ENCODE measurements around the gene HAPLN3.

HAPLN3 gene

DNA sequence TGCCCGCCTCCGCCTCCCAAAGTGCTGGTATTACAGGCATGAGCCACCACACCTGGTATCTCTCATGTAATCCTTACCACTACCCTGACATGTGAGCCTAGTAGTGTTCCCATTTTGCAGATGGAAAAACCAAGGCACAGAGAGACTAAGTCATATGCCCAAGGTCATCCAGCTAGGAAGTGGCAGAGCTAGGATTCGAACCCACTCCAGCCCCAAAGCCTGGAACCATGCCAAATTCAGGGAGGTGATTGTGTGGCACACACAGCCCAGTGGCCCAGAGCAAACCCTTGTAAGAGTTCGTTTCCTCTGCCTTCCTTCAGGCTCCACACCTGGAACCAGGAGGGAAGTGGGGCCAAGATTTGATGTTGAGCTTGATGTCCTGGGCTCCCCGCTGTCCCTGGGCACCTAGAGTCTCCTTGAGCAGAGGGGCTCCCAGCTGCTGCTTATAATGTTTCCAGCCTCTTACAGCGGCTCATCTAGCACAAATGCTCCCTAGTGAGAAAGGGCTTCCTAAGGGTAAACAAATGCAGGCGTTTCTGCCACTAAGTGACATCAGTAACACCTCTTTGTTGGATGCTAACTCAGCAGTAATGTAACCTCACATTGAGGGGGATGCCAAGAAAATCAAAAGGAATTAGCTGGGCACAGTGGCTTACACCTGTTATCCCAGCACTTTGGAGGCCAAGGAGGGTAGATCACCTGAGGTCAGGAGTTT, 3.6 kb downstream of the HAPLN3 start:
- DNase-seq: no peak

DNA sequence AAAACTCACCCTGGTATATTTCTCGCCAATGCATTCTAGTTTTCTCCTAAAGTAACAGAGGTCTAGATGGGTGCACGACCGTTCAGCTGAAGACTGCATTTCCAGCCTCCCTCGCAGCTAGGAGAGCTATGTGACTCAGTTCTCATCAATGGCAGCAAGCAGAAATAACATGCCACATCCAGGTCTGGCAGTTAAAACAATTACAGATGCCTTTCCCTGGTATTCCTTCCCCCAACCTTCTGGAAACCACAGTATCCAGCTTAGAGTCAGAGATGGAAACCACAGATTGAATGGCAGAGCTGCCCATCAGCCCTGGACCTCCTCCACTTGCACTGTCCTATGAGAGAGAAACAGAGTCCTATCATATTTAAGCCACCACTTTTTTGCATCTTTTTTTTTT, 4.8 kb downstream of the HAPLN3 start:
- no peak for DNase-seq

DNA sequence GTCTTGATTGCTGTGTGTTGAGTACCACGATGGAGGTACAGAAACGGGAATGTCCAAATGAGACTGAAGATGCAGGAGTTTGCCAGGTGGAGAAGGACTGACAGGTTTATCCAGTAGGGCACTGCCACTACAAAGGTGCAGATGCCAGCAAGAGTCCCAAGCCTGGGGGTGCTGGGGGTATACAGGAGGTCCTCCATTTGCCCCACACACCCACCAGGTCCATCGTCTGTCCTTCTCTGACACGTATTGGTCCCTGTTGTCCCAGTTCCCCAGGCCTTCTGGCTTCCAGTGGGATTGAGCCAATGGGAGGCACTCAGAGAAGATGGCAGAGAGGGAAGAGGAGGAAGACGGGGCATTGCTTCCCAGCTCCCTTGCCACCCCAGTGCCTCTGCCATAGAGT, 6.6 kb downstream of the HAPLN3 start:
- no peak for DNase-seq

DNA sequence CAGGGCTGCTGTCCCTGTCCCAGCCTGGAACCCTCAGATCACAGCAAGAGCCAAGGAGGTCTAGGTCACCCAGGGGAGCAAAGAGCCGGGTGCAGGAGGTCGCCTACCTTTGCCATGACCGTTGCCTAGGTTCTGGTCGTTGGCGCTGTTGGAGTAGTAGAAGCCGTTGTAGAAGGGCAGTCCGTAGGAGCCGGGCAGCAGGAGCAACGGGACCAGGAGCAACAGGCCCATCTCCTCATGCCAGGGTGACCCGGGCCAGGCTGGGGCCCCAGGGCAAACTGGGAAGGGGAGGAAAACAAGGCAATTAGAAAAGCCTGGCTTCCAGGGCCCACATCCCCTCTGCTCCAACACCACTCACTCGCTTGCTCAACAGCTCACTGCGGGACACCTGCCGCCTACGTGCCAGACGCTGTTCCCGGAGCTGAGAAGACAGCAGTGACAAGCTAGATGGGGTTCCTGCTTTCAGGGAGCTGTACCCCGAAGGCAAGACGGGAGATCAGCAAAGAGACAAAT, 8.2 kb downstream of the HAPLN3 start:
- DNase-seq: no peak

DNA sequence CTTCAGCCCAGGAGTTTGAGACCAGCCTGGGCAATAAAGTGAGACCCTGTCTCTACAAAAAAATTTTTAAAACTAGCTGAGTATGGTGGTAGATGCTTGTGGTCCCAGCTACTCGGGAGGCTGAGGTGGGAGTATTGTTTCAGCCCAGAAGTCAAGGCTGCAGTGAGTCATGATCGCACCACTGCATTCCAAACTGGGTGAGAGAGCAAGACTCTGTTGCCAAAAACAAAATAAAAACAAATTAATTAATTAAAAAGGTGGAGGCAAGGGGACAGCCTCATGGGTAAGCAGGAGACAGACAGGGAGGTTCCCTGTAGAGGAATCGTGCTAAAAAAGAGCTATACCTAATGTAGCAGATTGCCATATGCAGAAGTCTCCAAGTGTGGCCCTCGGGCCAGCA, 12.6 kb downstream of the HAPLN3 start:
- no peak for DNase-seq

DNA sequence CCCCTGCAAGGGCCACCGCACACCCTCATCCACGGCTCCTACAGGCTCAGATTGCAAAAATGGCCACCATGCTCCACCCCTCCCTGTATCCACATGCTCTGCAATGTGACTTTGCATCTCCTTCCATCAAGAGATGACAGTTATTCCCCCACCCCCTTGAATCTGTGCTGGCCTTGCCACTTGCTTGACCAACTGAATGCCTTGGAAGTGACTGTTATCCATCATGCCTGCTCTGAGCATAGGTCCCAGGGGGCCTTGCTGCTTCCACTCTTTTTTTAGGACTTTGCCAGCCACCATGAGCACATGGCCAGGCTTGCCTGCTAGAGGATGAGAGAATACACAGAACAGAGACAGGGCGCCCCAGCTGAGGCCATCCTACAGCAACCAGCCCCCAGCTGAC, 13.6 kb downstream of the HAPLN3 start:
- no peak for DNase-seq

DNA sequence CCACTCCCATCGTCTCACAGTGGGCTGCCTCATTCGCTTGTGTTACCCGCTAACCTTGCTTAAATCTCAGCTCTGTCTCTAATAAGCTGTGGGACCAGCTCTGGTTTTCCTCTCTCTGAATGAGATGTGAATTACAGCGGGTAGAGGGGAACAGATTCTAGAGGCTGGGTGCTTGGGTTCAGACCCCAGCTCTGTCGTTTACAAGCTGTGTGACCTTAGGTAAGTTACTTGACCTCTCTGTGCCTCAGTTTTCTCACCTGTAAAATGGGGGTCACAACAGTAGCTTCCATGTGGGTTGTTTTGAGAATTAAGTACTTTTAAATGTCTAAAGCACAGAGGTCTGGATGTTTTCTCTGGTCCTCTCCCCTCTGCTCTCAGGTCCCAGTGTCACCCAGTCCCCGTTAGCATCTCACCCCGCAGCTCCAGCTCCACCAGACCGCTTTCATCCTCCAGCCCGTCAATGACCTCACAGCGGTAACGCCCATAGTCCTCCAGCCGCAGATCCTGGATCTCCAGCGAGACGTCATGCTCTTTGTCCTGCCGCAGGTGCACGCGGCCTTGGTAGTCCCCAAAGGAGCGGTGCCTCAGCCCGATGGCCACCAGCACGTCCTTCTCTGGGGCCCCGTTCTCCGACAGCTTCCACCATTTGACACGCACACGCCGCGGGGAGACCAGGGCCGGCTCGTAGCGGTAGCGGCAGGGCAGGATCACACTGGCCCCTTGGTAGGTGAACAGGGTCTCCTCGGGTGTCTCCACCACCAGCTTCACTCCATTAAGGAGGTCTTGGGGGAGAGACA, 14.2 kb downstream of the HAPLN3 start:
- no peak for DNase-seq

DNA sequence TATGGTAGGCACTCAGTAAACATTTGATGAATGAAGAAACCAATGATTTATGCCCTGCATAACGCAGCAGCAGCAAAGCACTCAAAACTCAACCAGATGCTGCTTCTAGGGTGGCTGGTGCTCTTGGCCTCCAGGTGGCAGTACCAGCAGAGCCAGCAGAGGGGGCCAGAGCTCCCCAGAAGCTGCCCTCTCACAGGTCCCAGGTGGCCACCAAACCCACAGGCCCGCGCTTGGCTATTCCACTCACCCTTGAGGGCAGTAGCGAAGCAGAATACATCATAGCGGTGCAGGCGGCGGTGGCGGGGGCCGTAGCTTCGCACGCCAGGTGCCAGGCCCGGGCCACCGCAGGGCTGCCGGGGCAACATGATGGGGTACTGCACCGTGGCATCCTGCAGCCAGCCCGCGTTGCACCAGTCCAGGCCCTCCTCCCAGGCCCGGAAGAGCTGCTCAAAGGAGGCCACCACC, 16.6 kb downstream of the HAPLN3 start:
- DNase-seq: peak; percentile 31

DNA sequence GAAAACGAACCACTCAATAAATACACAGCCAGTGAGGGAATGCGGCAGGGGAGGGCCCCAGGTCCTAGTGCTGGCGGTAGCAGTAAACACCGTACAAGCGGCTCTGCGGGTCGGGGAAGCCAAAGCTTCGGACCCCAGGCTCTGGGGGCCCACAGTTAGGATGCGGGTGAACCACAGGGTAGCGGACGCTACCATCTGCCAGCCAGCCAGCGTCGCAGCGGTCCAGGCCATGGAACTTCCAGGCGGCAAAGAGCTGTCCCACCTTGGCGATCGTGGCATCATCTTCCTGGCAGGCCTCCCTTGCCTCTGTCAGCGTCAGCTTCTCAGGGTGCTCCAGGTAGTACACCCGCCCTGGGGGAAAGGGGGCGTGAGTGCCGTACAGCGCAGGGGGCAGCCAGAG, 17.4 kb downstream of the HAPLN3 start:
- no peak for DNase-seq

DNA sequence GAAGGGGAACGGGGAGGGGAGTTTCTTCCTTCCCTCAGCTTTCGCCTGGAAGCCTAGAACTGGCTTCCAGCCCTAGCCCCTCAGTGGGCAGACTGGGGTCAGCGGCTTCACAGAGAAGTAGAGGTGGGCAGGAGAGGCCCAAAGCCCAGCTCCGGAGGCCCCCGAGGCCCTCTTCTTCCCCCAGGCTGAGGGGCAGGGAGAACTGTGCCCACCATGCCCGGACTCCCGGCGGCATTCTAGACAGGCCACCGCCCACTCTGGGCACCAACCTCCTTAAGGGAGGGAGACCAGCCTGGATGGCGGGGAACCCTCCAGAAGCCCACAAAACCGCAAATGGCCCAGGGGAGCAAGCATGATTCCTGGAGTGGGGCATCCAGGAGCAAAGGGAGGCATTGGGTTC, 17.9 kb downstream of the HAPLN3 start:
- no peak for DNase-seq

DNA sequence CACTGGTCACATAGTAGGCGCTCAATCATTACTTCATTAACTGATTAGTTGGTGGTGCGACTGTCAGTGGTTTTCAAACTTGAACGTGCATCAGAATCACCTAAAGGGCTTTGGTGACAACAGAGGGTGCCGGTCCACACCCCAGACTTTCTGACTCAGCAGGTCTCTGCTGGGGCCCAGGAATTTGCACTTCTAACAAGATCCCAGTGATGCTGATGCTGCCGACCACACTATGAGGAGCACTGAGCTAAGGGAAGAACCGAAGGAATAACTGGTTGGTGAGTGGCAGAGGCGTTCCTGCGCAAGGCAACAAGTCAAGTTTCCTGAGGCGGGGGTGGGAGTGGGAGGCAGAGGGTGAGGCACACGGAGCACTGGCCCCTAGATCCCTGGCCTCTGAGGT, 18.8 kb downstream of the HAPLN3 start:
- no peak for DNase-seq

DNA sequence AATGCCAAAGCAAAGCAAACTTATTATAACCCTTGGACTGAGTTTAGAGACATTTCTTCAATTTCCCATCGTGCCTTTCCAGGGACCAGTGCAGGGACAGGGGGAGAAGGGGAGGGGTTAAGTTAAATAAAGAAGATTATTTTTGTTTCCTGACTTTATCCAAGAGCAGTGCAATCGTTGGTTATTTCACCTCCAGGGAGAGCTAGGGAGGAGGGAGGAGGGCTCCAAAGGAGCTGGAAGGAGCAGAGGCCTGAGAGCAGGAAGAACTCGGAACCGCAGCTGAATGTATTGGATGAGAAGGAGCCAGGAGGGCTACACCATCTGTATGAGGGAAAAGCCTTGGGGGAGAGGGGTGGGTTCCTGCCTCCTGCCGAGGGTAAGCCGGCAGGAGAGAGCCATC, 20.7 kb downstream of the HAPLN3 start:
- DNase-seq: no peak

DNA sequence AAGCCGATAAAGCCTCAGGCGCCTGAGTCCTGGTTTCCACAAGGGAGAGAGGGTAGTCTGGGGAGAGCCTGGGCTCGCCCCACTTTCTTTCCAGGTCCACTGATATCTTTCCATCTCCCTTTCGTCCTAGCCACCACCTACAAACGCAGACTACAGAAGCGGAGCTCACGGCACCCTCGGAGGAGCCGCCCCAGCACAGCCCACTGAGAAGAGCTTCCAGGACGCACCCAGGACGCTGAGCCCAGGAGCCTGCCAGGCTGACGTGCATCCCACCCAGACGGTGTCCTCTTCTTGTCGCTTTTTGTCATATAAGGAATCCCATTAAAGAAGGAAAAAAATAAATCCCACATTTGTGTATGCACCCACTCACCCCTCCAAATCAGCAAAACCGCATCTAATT, 21.1 kb downstream of the HAPLN3 start:
- no peak for DNase-seq

DNA sequence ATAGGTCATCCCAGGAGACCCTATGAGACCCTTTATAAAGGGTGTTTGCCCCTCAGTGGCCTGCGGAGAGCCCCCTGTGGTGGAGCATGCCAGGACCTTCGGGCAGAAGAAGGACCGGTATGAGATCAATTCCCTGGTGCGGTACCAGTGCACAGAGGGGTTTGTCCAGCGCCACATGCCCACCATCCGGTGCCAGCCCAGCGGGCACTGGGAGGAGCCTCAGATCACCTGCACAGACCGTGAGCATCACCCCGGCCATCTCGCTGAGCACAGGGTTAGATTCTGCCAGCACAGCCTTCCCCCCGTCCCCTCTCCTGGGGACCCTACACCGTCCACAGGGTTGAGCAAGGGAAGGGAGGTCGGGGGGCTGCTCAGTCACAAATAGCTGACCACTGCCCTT, 21.6 kb downstream of the HAPLN3 start:
- DNase-seq: no peak

DNA sequence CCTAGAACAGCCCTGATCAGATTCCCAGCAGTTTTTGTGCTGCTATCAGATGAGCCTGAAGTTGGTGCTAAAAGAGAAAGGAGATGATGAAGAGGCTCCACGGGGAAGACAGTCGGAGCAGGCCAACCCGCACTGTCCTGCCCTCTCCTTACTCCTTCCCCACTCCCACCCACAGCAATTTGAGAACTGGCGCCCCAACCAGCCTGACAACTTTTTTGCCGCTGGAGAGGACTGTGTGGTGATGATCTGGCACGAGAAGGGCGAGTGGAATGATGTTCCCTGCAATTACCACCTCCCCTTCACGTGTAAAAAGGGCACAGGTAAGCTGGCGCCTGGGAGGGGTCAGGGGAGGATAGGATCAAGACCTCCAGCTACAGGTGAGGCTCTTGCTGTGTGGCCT, 22.6 kb downstream of the HAPLN3 start:
- no peak for DNase-seq

DNA sequence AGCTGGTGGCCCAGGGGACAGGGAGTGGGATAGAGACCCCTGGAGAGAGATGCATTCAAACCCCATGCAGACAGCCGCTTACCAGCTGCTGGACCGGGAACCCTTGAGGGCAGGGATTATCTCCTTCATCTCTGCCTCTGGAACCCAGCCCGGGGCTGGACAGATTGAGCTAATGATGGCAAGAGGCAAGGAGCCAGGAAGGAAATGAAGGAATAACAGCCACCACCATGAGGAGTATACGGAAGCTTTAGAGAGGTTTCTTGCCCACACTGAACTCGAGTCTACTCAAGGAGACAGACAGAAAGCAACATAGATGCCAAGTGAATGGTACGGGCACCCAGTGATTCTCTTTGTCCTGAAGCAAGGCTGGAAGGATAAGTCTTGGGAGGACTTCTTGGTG, 23.2 kb downstream of the HAPLN3 start:
- no peak for DNase-seq

DNA sequence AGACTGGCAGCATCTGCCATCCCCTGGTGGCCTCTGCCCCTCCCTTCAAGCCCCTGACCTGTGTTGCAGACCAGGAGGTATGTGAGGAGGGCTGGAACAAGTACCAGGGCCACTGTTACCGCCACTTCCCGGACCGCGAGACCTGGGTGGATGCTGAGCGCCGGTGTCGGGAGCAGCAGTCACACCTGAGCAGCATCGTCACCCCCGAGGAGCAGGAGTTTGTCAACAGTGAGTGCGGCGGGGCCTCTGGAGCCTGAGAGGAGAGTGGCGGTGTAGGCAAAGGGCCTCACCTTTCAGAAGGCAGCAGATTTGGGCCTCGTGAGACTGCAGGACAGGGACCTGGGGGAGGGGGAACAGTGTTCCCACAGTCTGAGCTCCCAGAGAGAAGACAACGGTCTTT, 24.0 kb downstream of the HAPLN3 start:
- no peak for DNase-seq

DNA sequence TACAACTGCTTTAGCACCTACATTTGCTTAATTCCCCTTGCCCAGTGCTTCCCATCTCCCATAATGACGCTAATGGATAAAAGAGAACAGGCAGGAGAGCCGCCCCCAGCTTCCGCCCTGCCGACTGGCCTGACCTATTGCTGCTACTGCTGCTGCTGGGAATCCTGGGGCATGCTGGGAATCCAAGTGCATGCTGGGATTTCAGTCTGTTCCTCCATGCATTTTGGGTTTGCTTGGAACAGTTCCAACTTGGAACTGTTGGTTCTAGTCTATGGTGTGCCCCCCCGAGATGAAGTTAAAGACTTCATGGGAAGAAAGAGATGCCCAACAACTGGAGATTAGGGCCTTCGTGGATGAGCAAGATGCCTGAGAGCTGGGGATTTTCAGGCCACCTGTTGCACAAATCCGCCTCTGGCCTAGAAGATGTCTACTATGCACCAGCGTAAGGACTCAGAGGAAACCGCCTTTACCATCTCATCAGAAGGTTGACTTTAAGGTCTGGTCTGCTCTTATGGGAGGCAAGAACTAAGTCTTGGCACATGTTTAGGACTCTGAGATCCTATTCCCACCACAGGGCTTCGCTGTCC, 29.0 kb downstream of the HAPLN3 start:
- DNase-seq: no peak

DNA sequence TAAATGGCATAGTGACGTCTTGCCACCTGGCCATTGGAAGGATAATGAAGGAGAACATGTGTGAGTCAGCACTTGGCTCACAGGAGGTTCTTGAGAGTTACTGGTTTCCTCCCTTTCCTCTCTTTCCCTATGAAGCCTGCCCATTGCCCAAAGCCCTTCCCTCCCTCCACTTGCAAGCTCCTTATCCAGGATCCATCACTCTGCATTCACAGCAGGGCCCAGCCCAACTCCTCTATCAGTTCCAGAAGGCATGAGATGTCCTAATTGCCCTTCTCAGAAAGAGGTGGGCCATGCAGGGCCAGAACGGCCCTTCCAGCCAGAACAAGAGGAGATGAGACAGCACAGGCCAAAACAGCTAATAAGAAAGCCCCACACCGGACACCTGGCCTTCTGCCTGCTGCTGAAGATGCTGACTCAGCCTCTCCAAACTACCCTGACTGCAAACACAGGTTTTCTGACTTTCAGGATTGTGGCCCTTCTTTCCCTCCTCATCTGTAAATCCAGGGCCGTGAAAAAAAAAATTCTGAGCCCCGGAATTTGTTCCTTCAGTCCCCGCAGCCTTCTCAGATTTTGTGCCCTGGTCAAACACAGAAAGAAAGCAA, 29.7 kb downstream of the HAPLN3 start:
- no peak for DNase-seq

DNA sequence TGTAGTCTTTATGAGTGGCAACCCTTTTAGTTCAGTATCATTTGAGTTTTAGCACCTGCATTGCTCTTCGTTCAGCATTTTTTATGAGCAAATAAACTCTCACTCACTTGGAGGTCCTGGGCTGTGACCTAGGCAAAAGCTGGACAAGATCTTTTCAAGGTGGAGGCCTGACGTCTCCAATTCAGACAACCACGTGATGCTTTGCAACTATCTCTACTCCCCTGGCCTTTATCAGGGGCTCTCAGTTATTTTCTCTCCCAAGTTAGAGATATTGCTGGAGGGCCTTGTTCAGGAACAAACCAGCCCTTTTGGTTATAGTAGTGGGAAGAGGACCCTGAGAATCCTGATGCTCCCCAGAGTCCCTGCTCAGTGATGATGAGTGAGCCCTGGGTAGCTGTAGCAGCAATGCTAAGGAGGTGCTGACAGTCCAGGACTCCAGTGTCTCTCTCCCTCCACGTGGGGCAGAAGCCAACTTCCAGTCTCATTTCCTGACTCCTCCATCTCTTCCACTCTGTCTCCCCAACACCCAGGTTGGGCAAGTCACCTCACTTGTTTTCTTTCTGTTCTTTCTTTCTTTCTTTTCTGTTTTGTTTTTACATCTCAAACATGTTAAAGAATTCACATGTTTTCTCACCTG, 30.4 kb downstream of the HAPLN3 start:
- DNase-seq: no peak

DNA sequence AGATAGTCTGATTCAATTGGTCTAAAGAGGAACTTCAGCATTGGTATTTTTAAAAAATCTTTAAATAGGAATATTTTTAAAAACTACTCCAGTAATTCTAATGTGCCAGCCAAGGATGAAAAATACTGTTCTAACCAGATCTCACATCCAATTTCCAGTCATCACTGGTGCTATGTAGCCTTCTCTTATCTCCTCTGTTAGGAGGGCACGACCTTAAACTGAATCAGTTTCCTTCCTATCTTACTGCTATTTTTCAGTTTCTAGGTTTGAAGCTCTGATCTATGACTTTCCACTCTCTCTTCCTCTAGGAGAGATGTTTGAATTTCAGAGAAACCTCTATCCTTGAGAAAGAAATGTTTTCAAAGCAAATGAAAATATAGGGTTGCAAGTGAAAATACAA, 31.9 kb downstream of the HAPLN3 start:
- no peak for DNase-seq

DNA sequence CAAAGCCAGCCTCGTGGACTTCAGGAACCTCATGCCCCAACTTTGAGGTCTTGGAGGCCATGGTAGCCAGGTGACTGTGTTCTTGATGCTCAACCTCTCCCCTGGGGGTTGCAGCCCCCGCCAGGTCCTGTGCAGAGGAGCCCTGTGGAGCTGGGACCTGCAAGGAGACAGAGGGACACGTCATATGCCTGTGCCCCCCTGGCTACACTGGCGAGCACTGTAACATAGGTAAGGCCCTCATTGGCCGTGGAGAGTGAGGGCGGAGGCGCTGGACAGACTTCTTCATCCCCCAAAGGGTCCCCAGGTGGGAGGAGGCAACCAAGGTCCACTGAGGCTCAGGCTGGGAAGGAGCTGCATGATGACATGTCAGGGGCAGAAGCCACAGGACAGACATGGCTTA, 35.1 kb downstream of the HAPLN3 start:
- no peak for DNase-seq

DNA sequence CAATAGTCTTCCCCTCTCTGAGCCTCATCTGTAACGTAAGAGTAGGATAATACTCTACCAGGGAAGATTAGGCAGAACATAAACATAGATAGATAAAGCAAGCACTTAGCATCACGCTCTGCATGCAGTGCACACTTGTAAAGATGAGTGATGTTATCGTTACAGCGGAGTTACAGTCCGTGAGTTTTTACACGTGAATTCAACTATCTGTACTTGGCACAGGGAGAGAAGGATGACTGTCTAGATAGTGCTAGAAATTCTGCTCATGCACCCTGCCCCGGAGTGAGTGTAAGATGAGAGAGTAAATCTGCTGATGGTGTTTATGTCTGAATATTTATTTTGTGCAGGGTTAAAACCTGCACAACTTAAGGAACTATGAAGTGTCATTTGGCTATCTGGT, 35.8 kb downstream of the HAPLN3 start:
- no peak for DNase-seq
